CD4-positive, alpha-beta T cell treated with Interleukin-6 for 4 hours (primary cell): ENCODE results near the gene EFNA3.
A peak's percentile ranks its signal among the peaks of the same experiment; 100 is the strongest.

Experiments used
- DNase-seq: peaks from one replicate; pipeline ENCODE4 v3.0.0-alpha.2; 2020; ENCODE audit warnings: mixed read lengths

Gene EFNA3

GRCh38 chr1:155134322-155134721, 55.7 kb downstream of the EFNA3 start:
- no peak for DNase-seq

GRCh38 chr1:155134880-155135414, 56.3 kb downstream of the EFNA3 start:
- DNase-seq = peak; percentile 59

DNA sequence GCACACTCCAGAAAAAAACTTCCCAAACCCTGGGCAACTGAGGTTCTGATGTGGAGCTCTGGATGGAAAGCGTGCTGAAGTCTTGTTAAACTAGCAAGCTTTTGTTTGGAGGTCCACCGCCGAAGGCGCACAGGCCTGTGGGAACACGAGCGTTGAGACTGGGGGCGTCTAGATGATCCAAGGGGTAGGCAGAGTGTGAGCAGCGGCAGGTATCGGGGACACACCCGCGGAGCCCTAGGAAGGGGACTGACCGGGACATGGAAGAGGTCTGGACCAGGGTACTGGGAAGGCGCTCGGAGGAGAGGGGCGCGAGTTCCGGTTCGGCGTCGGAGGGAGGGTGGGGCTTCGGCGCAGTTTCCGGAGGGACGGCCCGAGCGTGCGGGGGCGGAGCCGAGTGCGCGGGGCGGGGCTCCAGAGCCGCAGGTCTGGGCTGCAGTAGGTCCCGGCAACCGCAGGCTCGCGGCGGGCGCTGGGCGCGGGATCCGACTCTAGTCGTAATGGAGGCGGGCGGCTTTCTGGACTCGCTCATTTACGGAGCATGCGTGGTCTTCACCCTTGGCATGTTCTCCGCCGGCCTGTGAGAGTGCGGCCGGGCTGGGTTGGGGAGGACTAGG, 56.9 kb downstream of the EFNA3 start, which contains the start of gene SLC50A1:
Gene SLC50A1 (plus strand): TSS at position 438 of the 614 bp plus-strand sequence. CDS start 60 bp downstream, at position 498.
- DNase-seq = peak; percentile 94

- DNase-seq = peak; percentile 15
Measured at GRCh38 chr1:155136748-155137147, 58.1 kb downstream of the EFNA3 start.
